ENCODE data around the gene OSBPL2.

DNA sequence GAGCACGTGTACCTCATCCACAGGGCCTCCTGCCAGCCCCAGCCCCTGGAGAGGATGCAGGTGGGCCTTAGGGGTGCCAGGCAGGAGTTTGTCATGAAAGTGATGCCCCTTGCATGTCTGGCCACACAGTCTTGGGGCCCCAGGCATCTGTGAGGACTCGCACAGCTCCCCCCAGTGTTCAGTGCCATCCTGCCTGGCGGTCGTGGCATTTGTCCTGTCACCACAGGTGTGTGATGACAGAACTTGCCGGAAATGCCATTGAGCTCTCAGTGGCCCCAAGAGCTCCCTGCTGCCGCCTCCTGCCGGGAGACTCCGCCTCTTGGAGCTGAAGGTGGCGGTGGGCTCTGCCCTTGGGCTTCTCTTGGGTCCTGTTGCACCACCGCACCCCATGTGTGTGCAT, 33.9 kb downstream of the OSBPL2 start:
- TF ChIP-seq, protein P1, sequence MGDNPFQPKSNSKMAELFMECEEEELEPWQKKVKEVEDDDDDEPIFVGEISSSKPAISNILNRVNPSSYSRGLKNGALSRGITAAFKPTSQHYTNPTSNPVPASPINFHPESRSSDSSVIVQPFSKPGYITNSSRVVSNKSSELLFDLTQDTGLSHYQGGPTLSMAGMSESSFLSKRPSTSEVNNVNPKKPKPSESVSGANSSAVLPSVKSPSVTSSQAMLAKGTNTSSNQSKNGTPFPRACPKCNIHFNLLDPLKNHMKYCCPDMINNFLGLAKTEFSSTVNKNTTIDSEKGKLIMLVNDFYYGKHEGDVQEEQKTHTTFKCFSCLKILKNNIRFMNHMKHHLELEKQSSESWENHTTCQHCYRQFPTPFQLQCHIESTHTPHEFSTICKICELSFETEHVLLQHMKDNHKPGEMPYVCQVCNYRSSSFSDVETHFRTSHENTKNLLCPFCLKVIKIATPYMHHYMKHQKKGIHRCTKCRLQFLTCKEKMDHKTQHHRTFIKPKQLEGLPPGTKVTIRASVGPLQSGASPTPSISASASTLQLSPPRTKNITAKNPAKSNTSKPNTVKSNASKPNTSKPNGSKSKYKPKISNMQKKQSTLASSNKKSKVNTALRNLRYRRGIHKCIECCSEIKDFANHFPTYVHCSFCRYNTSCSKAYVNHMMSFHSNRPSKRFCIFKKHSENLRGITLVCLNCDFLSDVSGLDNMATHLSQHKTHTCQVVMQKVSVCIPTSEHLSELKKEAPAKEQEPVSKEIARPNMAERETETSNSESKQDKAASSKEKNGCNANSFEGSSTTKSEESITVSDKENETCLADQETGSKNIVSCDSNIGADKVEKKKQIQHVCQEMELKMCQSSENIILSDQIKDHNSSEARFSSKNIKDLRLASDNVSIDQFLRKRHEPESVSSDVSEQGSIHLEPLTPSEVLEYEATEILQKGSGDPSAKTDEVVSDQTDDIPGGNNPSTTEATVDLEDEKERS (tag by site-specific recombination; IDR thresholded peaks at IDR 0.05) = no peak
- TF ChIP-seq, protein P2, sequence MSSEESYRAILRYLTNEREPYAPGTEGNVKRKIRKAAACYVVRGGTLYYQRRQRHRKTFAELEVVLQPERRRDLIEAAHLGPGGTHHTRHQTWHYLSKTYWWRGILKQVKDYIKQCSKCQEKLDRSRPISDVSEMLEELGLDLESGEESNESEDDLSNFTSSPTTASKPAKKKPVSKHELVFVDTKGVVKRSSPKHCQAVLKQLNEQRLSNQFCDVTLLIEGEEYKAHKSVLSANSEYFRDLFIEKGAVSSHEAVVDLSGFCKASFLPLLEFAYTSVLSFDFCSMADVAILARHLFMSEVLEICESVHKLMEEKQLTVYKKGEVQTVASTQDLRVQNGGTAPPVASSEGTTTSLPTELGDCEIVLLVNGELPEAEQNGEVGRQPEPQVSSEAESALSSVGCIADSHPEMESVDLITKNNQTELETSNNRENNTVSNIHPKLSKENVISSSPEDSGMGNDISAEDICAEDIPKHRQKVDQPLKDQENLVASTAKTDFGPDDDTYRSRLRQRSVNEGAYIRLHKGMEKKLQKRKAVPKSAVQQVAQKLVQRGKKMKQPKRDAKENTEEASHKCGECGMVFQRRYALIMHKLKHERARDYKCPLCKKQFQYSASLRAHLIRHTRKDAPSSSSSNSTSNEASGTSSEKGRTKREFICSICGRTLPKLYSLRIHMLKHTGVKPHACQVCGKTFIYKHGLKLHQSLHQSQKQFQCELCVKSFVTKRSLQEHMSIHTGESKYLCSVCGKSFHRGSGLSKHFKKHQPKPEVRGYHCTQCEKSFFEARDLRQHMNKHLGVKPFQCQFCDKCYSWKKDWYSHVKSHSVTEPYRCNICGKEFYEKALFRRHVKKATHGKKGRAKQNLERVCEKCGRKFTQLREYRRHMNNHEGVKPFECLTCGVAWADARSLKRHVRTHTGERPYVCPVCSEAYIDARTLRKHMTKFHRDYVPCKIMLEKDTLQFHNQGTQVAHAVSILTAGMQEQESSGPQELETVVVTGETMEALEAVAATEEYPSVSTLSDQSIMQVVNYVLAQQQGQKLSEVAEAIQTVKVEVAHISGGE (tag by site-specific recombination; conservative IDR thresholded peaks at IDR 0.05; ENCODE audit: low read depth) = no peak
- no peak for TF ChIP-seq ZNF621 (tag by site-specific recombination; IDR thresholded peaks at IDR 0.05)
- TF ChIP-seq, protein P3, sequence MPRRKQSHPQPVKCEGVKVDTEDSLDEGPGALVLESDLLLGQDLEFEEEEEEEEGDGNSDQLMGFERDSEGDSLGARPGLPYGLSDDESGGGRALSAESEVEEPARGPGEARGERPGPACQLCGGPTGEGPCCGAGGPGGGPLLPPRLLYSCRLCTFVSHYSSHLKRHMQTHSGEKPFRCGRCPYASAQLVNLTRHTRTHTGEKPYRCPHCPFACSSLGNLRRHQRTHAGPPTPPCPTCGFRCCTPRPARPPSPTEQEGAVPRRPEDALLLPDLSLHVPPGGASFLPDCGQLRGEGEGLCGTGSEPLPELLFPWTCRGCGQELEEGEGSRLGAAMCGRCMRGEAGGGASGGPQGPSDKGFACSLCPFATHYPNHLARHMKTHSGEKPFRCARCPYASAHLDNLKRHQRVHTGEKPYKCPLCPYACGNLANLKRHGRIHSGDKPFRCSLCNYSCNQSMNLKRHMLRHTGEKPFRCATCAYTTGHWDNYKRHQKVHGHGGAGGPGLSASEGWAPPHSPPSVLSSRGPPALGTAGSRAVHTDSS (tag by site-specific recombination; IDR thresholded peaks at IDR 0.05) = no peak

All from HEK293 (cell line).